T-helper 9 cell (primary cell): Measurements from ENCODE around the gene TCEAL3.
"Not testable (repeated sequence)": the region's sequence is repeated elsewhere in the genome, so short reads cannot be mapped to it uniquely, and the experiment has no call there.

Source experiments
- DNase-seq: peaks from one replicate; pipeline ENCODE4 v3.0.0-alpha.2; 2020
- total RNA-seq, 2 donors: gene quantifications; one replicate each; lab custom pipeline; 2026; lab: John Stamatoyannopoulos, UW

The TCEAL3 gene
- 8.1 to 8.7 reads per million in 2 donors for total RNA-seq

- DNase-seq, result peak; percentile 32
Measured at GRCh38 chrX:103607364-103608305, at the start of gene TCEAL3. TSS of gene TCEAL3 (plus strand) at chrX:103607963. CDS start at chrX:103609065, 1,102 bp downstream.

DNA sequence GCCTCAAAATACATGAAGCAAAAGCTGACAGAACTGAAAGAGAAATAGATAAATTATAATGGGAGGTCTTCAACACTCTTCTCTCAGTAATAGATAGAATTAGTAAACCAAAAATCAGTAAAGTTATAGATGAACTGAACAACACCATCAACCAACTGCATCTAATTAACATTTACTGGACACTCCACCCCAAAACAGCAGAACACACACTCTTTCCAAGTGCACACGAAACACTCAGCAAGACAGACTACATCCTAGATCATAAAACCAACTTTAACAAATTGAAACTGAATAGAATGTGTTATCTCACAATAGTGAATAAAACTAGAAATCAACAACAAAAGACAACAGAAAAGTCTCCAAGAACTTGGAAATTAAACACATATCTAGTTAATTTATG lies 47.5 kb upstream of the TCEAL3 start:
- DNase-seq, result no peak

DNA sequence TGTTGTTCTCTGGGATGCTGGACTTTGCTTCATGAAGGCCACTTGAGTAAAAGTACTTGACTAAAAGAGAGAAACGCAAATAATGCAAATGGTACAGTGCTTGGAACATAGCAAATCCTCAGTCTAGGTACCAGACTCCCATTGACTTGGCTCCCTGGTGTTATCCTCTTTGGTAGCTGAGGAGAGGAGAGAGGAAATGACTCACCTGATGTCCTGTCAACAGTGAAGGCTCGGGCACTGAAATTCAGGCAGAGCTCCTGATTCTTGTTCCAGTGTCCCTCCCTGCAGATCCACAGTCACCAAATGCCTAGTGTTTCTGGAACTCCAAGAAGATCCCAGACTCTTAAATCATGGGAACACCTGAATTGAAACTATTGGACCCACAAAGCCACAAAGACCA lies 45.0 kb upstream of the TCEAL3 start:
- DNase-seq, result no peak

DNA sequence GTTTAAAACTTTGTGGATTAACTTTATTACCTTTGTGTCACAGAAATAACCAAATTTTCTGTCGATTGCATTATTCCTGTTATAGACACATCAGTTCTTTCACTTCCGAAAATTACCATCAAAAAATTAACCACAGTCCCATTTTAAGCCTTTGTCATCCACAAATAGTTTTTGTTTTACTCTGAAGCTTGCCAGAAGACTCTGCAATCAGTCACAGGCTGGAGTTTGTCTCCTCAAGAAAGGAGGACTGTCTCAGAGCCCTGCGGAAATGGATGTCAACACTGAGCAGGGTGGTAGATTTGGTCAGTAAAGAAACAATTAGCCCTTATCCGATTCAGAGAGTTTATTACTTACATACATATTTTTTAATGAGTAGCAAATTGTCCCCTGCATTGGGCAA lies 42.6 kb upstream of the TCEAL3 start:
- DNase-seq, result no peak

GRCh38 chrX:103565752-103566151 lies 42.0 kb upstream of the TCEAL3 start:
- DNase-seq, result no peak

GRCh38 chrX:103571121-103571520 lies 36.6 kb upstream of the TCEAL3 start:
- no peak for DNase-seq

GRCh38 chrX:103571726-103572125 lies 36.0 kb upstream of the TCEAL3 start:
- no peak for DNase-seq

DNA sequence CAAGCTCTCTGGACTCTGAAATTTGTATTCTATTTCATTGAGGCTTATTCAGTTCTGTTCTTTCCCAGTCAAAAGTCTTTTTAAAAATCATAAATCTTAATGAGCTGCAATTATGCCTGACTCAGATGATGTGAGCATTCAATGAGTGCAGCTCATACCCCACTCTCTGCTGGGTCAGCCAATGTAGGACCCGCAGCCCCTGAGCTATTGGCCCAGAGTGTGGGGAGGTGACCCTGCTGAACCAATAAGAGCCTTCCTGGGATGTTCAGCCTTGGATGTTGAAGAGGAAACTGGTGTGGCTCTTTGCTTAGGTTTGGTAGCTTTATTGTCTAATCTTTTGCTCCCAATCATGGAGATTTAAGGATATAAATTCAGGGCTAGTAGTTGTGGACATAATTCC lies 34.6 kb upstream of the TCEAL3 start:
- no peak for DNase-seq

- DNase-seq, result no peak
Measured at GRCh38 chrX:103584596-103584995, 23.2 kb upstream of the TCEAL3 start.

GRCh38 chrX:103585411-103586313 lies 22.1 kb upstream of the TCEAL3 start, which contains the start of gene TCEAL4:
TSS of gene TCEAL4 (plus strand) at chrX:103585515. CDS start at chrX:103586676, 1,161 bp downstream.
- peak; percentile 15 for DNase-seq

GRCh38 chrX:103586314-103586646 lies 21.5 kb upstream of the TCEAL3 start:
- DNase-seq, result no peak

DNA sequence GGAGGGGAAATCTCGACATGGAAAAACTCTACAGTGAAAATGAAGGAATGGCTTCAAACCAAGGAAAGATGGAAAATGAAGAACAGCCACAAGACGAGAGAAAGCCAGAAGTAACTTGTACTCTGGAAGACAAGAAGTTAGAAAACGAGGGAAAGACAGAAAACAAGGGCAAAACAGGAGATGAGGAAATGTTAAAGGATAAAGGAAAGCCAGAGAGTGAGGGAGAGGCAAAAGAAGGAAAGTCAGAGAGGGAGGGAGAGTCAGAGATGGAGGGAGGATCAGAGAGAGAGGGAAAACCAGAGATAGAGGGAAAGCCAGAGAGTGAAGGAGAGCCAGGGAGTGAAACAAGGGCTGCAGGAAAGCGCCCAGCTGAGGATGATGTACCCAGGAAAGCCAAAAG lies 21.1 kb upstream of the TCEAL3 start:
- no peak for DNase-seq

DNA sequence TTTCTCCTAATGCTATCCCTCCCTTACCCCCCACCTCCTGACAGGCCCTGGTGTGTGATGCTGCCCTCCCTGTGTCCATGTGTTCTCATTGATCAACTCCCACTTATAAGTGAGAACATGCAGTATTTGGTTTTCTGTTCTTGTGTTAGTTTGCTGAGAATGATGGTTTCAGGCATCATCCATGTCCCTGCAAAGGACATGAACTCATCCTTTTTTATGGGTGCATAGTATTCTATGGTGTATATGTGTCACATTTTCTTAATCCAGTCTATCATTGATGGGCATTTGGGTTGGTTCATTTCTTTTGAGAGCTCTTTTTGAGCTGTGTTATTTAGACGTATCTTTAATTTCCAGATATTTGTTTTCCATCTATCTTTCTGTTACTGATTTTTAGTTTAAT lies 15.5 kb upstream of the TCEAL3 start:
- DNase-seq, result not testable (repeated sequence)

GRCh38 chrX:103595202-103595601 lies 12.6 kb upstream of the TCEAL3 start:
- not testable (repeated sequence) for DNase-seq

DNA sequence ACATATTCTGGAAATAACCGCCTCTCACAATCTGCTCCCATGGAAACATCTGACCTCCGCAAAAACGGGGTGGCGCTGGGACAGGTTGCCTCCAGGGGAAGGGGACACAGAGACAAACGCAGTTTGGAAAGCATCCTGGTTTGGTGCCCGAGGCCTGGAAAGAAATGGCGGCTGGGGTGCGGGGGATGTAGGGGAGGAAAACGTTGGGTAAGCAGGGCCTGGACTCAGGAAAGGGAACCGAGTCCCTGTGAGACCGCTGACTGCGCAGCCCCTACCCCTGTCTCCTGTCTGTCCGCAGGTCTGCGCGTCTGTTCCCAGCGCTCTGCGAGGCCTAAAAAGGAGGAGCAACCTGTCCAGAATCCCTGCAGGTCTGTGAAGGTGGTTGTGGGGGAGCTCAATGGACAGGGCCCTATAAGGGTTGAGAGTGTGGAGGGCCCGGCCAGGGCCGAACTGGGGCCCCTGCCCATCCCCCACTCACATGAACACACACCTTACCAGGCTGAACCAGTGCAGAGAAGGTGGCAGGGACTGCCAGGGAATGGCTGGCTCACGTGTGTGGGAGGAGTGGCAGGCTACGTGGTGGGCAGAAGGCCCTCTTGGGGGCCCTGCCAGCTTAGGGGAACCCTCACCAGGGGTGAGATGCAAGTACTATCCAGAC lies 672 bp downstream of the TCEAL3 start:
- no peak for DNase-seq

GRCh38 chrX:103610282-103610681 lies 2.5 kb downstream of the TCEAL3 start:
- no peak for DNase-seq

- DNase-seq, result no peak
Measured at GRCh38 chrX:103613362-103613890, 5.7 kb downstream of the TCEAL3 start.

- DNase-seq, result no peak
Measured at GRCh38 chrX:103614999-103615398, 7.2 kb downstream of the TCEAL3 start.

DNA sequence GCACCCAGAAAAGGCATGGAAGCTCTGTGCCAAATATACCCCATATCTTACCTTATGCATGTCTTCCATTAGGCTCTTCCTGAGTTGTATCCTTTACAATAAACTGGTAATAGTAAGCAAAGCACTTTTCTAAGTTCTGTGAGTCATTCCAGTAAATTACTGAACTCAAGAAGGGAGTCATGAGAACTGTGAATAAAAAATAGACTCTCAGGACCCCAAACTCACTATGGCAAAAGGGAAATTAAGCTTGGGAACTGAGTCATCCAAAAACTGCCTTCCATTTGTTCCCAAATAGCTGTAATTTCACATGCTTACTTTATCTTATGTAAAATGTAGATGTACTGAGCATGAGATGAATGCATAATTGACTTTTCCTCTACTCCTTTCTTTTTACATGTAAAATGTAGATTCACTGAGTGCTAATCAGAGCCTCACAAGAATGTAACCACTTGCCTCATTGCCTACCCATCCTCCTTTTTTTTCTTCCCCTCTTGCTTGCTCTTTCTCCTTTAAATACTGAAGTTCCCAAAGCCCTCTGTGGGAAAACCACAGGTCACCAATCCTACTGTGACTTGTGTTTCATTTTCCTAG lies 8.1 kb downstream of the TCEAL3 start:
- DNase-seq, result no peak

DNA sequence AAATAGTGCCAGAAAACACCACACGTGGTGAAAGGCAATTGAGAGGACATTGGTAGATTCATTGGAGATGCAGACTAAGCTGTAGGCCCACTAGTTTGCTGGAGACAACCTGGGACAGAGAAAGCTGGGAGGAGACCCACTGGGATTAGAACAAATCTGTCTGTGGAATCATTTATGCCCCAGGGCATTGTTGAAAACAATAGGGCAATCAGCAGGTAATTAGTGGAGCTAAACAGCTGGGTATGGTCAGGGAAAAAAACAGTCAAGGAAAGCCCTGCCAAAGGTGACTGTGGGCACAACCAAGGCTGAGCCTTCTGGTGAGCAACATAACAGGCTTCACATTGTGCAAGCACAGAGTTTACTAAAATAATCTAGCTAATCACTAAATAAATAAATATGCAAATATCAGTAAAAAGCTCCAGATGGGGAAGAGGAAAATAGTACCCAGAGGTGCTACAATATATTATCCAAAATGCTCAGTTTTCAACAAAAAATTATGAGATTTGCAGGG lies 9.0 kb downstream of the TCEAL3 start:
- no peak for DNase-seq

GRCh38 chrX:103624111-103624510 lies 16.3 kb downstream of the TCEAL3 start:
- no peak for DNase-seq

GRCh38 chrX:103626855-103627254 lies 19.1 kb downstream of the TCEAL3 start:
- DNase-seq, result no peak
